Hepatocyte (in vitro differentiated cells): ENCODE results near the gene PTPRN2.

ENCODE experiments used
- CTCF ChIP-seq: fragments of 200-600 bp; sonication (generic); IDR thresholded peaks from 2 replicates; pipeline ENCODE4 v1.5.1; 2016; ENCODE audit warnings: antibody characterized with exemption, mild to moderate bottlenecking; ENCODE audit not compliant: poor library complexity
- EZH2phosphoT487 ChIP-seq: fragments of 200-600 bp; sonication (generic); IDR thresholded peaks from one replicate; pipeline ENCODE4 v1.6.1; 2018; ENCODE audit warnings: antibody characterized with exemption, mild to moderate bottlenecking, low read depth, moderate library complexity; ENCODE audit not compliant: unreplicated experiment, severe bottlenecking

- TF ChIP-seq CTCF (no peak), EZH2phosphoT487 (no peak)
Observed at GRCh38 chr7:157586426-157586955, 1001.1 kb downstream of the PTPRN2 start.
